Measurements from ENCODE around the gene CAP2. TPM values are rescaled to one million over a fixed set of nuclear protein-coding genes. Genes with fewer than 3 reads are reported as not detected.

CAP2 gene, protein sequence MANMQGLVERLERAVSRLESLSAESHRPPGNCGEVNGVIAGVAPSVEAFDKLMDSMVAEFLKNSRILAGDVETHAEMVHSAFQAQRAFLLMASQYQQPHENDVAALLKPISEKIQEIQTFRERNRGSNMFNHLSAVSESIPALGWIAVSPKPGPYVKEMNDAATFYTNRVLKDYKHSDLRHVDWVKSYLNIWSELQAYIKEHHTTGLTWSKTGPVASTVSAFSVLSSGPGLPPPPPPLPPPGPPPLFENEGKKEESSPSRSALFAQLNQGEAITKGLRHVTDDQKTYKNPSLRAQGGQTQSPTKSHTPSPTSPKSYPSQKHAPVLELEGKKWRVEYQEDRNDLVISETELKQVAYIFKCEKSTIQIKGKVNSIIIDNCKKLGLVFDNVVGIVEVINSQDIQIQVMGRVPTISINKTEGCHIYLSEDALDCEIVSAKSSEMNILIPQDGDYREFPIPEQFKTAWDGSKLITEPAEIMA
- total RNA-seq, result not detected in 2 replicates

DNA sequence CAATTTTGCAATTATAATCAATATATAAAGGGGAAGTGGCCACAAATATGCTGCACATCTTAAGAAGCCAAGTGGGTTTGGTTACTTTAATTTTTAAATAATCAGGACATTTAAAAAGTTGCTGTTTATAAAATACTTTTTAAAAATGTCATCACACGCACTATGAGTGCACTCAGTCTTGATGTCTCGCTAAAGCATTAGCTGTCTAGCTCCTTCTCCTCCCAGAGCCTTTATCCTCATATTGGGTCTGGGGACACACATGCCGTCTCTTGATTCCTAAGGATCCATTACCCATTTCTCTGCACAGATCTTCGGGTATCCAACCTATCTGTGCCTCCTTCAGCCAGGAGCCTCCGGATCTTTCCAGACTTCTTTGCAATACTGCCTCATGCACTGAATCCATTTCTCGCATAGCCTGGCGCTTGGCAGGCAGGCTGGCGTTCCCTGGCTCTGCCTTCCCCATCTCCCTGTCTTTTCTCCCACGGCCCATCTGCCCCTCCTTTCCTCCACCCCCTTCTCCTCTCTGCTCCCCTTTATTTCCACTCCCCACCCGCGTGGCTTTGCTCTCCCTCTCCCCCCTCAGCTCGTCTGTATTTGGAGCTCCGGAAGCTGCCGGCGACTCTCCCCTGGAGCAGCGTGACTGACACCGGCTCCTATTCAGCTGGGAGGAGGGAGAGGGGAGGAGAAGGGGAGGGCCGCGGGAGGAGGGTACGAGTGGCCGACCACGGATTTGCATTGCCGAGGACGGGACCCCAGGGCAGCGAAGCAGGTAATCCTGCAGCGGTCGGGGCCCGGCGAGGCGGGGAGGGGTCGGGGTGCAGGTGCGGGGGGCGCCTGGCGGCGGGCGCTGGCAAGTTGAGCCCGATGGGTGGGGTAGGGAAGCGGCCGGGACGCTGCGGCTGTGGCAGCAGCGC is at the start of gene CAP2:
CAP2 (plus strand) TSS at position 618 of the 914 bp plus-strand sequence. CDS start 27,961 bp downstream, outside the sequence.
- H3K27ac Mint-ChIP-seq, result no peak within 1 kb of the TSS
- H3K4me3 Mint-ChIP-seq, result peak within 1 kb of the TSS; percentile 60
- DNase-seq, result peak; percentile 38
- H3K9me3 Mint-ChIP-seq, result no peaks in the 10 kb centered on the region
- no peaks in the 10 kb centered on the region for H3K36me3 Mint-ChIP-seq (ENCODE audit: low read depth)
- intact Hi-C loops (cut with micrococcal nuclease), result loop anchor here (10.0 kb wide), 1 partner anchor 192 kb away; no protein-coding TSS in a partner anchor
- peaks cover 43% of the 10 kb centered on the region for H3K27me3 Mint-ChIP-seq
- H3K4me1 Mint-ChIP-seq, result peaks cover 3% of the 10 kb centered on the region

DNA sequence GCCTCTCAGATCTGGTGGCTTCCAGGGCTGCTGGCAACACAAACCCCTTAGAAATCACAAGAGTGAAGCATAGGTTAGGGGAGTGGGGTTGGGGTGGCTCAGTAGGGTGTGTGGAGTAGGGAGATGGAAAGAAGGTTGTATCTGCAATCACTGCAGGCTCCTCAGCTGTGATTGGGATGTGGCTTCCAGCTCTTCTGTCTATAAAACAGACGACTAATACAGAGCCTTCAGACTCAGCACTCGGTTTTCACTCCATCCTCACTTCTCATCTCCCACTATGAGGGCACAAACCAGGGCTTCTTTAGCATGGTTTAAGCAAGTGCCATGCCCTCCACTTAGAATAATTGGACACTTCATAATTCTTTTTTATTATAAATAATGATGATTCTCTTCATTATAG is 46.4 kb upstream of the CAP2 start:
- Mint-ChIP-seq H3K4me1 (no peaks in the 10 kb centered on the region), H3K36me3 (ENCODE audit: low read depth) (no peaks in the 10 kb centered on the region), H3K4me3 (no peak overlapping the region), H3K27me3 (no peaks in the 10 kb centered on the region), H3K9me3 (no peaks in the 10 kb centered on the region), H3K27ac (no peak overlapping the region)
- intact Hi-C loops (cut with micrococcal nuclease), result no loop called here
- no peak for DNase-seq

DNA sequence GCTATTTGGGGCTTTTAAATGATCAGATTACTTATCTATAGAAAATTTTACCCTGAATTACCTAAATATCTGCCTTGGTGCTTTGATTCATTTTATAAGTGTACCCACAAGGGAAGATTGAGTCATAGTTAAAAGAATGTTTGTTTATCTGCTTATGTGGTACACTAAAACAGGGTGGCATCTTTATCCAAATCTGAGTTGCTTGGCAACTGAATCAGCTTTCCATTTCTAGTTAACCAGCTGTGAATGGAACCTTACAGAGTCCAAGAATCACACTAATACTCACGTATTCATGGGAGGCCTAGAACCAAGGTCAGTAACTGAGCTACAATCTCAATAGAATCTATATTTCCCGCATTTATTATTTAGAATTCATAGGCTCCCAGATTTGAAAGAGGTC is 44.0 kb upstream of the CAP2 start:
- Mint-ChIP-seq H3K4me3 (no peak overlapping the region), H3K27me3 (no peaks in the 10 kb centered on the region), H3K27ac (no peak overlapping the region), H3K4me1 (no peaks in the 10 kb centered on the region), H3K9me3 (no peaks in the 10 kb centered on the region), H3K36me3 (ENCODE audit: low read depth) (no peaks in the 10 kb centered on the region)
- intact Hi-C loops (cut with micrococcal nuclease), result no loop called here
- DNase-seq, result no peak

DNA sequence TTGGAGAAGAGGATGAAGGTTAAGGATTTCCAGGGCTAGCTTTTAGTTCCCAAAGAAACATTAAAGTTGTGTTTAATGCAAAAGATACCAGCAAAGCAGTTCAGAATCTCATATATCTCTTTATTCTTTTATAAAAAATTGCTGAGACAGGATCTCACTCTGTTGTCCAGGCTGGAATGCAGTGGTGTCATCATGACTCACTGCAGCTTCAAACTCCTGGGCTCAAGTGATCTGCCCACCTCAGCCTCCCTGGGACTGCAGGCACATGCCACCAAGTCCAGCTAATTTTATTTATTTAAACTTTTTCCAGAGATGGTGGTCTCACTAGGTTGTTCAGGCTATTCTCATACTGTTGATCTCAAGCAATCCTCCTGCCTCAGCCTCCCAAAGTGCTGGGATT is 41.1 kb upstream of the CAP2 start:
- no peak for DNase-seq
- Mint-ChIP-seq H3K4me1 (no peaks in the 10 kb centered on the region), H3K27ac (no peak overlapping the region), H3K9me3 (no peaks in the 10 kb centered on the region), H3K27me3 (no peaks in the 10 kb centered on the region), H3K4me3 (no peak overlapping the region), H3K36me3 (ENCODE audit: low read depth) (no peaks in the 10 kb centered on the region)
- intact Hi-C loops (cut with micrococcal nuclease), result no loop called here

DNA sequence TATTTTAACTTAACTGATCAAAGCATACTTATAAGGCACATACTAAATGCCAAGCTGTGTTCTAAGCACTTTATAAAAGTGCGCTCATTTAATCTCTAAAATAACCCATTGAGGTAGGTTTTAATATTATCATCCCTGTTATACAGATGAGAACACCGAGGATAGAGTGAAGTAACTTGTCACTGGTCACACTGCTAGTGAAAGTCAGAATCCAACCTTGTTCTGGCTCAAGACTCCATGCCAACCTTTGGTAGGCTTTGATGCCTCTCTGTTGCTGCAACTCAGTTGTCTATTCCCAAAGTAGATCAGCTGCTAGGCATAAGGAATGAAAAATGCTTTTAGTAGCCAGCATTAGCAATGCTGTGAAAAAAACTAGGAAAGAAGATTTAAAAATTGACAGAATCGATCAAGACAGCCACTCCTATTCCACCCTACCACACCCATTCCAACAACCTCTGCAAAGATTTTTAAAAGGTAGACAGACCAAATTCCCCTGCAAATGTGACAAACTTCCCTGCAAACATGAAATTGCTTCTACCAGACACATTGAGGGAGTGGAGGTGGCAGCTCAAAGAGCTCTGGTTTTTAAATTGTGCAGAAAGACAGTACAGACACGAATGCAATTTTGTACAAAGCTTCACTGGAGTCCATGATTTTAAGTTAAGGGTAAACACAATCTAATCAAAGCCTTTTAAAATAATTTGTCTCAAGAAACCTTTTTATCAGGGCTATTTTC is 39.8 kb upstream of the CAP2 start:
- intact Hi-C loops (cut with micrococcal nuclease), result no loop called here
- Mint-ChIP-seq H3K36me3 (ENCODE audit: low read depth) (no peaks in the 10 kb centered on the region), H3K27ac (no peak overlapping the region), H3K4me3 (no peak overlapping the region), H3K27me3 (no peaks in the 10 kb centered on the region), H3K4me1 (no peaks in the 10 kb centered on the region), H3K9me3 (no peaks in the 10 kb centered on the region)
- no peak for DNase-seq

DNA sequence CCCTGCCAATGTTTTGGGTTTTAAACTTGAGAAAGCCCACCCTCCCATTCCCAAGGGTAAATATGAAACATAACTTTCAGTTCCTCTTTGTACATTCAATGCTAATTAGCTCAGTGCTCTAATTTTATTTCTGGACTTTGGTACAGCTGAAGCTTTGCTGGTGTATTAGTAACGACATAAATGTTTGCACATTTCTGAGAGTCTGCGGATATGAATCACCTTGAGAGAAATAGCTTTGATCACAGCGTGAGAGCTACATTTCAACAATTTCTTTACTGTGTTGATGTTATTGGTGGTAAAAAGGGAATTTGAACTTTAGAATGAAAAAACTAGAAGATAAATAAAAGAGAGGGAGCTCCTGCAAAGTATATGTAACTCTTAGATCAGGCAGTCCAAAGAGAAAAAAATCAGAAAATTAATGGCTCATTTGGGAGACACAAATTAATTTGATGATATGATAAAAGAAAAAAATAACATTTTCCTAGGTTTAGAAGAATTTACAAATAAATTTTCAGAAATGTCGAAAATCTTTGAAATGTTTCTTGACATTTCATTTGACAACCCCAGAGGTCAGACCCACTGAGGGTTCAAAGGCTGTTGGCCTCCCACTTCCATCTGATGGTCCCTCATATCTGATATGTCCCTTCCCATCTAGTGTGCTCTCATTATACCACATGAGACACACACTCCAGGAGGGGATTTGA is 38.5 kb upstream of the CAP2 start:
- Mint-ChIP-seq H3K4me1 (no peaks in the 10 kb centered on the region), H3K27me3 (no peaks in the 10 kb centered on the region), H3K27ac (no peak overlapping the region), H3K4me3 (no peak overlapping the region), H3K9me3 (no peaks in the 10 kb centered on the region), H3K36me3 (ENCODE audit: low read depth) (no peaks in the 10 kb centered on the region)
- intact Hi-C loops (cut with micrococcal nuclease), result no loop called here
- peak; percentile 3 for DNase-seq

DNA sequence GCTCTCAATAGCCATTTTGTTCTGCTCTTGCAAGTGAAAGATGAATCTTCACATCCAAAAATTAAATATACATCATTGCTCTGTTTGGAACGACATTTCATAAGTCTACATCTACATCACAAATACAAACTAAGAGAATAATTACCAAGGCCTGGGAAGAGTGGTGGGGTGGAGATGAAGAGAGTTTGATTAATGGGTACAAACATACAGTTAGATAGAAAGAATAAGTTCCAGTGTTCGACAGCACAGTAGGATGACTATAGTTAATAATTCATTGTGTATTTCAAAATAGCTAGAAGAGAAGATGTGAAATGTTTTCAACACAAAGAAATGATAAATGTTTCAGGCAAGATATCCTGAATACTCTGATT is 38.0 kb upstream of the CAP2 start:
- no peak overlapping the region for H3K27ac Mint-ChIP-seq
- no peak overlapping the region for H3K4me3 Mint-ChIP-seq
- no peaks in the 10 kb centered on the region for H3K4me1 Mint-ChIP-seq
- no peaks in the 10 kb centered on the region for H3K9me3 Mint-ChIP-seq
- no peaks in the 10 kb centered on the region for H3K36me3 Mint-ChIP-seq (ENCODE audit: low read depth)
- no peaks in the 10 kb centered on the region for H3K27me3 Mint-ChIP-seq
- intact Hi-C loops (cut with micrococcal nuclease), result no loop called here
- DNase-seq, result no peak

DNA sequence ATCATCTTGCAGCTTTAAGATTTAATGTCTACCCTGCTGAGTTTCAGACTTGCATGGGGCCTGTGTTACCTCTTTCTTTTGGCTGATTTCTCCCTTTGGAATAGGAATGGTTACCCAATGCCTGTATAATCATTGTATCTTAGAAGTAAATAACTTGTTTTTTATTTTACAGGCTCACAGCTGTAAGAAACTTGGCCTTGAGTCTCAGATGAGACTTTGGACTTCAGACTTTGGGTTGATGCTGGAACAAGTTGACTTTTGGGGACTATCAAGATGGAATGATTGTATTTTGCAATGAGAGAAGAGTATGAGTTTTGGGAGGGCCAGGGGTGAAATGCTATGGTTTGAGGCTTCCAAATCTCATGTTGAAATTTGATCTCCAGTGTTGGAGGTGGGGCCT is 34.9 kb upstream of the CAP2 start:
- Mint-ChIP-seq H3K27ac (no peak overlapping the region), H3K27me3 (no peaks in the 10 kb centered on the region), H3K36me3 (ENCODE audit: low read depth) (no peaks in the 10 kb centered on the region), H3K9me3 (no peaks in the 10 kb centered on the region), H3K4me3 (no peak overlapping the region), H3K4me1 (no peaks in the 10 kb centered on the region)
- no peak for DNase-seq
- intact Hi-C loops (cut with micrococcal nuclease), result no loop called here

DNA sequence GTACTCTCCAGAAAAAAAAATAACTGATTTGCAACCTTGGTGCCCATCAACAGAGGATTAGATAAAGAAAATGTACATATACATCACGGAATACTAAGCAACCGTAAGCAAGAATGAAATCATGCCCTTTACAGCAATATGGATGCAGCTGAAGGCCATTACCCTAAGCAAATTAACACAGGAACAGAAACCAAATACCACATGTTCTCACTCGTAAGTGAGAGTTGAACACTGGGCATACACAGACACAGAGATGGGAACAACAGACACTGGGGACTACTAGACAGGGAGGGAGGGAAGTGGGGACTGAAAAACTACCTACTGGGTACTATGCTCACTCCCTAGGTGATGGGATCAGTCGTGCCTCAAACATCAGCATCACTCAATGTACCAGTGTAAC is 32.8 kb upstream of the CAP2 start:
- Mint-ChIP-seq H3K27me3 (no peaks in the 10 kb centered on the region), H3K9me3 (no peaks in the 10 kb centered on the region)
- DNase-seq, result peak; percentile 34

DNA sequence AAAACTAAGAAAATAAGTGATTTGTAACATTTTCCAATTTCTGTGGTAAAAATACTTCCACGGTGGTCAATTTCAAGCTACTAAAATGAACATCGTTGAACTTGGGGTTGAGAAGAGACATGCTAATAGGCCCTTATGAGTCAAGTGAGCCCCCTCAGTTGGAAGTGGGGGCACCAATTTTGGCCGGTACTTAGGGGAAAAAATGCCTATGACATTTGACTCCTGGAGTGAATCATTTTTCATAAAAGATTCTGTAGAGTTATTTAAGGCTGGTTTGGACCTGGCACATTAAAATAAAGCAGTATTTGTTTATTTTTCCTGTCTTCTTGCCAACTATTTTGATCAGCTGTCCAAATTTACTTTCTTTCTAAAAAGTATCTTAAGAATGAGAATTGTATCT is 32.4 kb upstream of the CAP2 start:
- Mint-ChIP-seq H3K27ac (no peak overlapping the region), H3K9me3 (no peaks in the 10 kb centered on the region), H3K4me1 (no peaks in the 10 kb centered on the region), H3K27me3 (no peaks in the 10 kb centered on the region), H3K4me3 (no peak overlapping the region), H3K36me3 (ENCODE audit: low read depth) (no peaks in the 10 kb centered on the region)
- DNase-seq, result no peak
- intact Hi-C loops (cut with micrococcal nuclease), result no loop called here

More for the DNA sequence above, 32.8 kb upstream of the CAP2 start:
- H3K4me3 Mint-ChIP-seq, result no peak overlapping the region
- no peak overlapping the region for H3K27ac Mint-ChIP-seq
- no peaks in the 10 kb centered on the region for H3K4me1 Mint-ChIP-seq
- no peaks in the 10 kb centered on the region for H3K36me3 Mint-ChIP-seq (ENCODE audit: low read depth)
- intact Hi-C loops (cut with micrococcal nuclease), result no loop called here

DNA sequence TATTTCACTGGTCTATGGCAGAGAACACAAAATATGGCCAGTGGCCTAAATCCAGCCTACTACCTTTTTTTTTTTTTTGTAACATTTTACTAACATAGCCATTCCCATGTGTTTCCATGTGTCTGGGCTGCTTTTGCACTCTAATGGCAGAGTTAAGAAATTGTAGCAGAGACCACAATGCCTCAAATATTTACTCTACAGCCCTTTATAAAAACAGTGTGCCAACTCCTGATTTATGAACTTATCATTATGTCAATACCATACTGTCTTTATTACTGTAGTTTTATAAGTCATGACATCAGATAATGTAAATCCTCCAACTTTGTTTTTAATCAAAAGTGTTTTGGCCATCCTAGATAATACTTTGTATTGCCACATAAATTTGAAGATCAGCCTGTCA is 27.4 kb upstream of the CAP2 start:
- H3K36me3 Mint-ChIP-seq (ENCODE audit: low read depth), result no peaks in the 10 kb centered on the region
- H3K4me1 Mint-ChIP-seq, result no peaks in the 10 kb centered on the region
- H3K27ac Mint-ChIP-seq, result no peak overlapping the region
- no peak for DNase-seq
- no peak overlapping the region for H3K4me3 Mint-ChIP-seq
- H3K9me3 Mint-ChIP-seq, result peaks cover 5% of the 10 kb centered on the region
- intact Hi-C loops (cut with micrococcal nuclease), result no loop called here
- peaks cover 2% of the 10 kb centered on the region for H3K27me3 Mint-ChIP-seq

DNA sequence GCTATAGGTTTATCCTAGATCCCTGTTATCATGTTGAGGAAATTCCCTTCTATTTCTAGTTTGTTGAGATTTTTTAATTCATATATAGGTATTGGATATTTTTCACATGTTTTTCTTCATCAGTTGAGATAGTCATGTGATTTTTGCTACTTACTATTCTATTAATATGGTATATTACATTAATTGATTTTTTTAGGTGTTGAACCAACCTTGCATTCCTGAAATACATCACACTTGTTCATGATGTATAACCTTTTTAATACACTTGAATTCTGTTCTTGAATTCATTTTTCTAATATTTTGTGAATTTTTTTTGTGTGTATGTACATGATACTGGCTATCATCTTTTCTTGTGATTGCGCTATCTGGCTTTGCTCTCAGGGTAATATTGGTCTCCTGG is 25.5 kb upstream of the CAP2 start:
- H3K27me3 Mint-ChIP-seq, result peaks cover 2% of the 10 kb centered on the region
- peaks cover 5% of the 10 kb centered on the region for H3K9me3 Mint-ChIP-seq
- no peak for DNase-seq
- H3K36me3 Mint-ChIP-seq (ENCODE audit: low read depth), result no peaks in the 10 kb centered on the region
- H3K4me1 Mint-ChIP-seq, result no peaks in the 10 kb centered on the region
- intact Hi-C loops (cut with micrococcal nuclease), result no loop called here
- H3K4me3 Mint-ChIP-seq, result no peak overlapping the region
- no peak overlapping the region for H3K27ac Mint-ChIP-seq

DNA sequence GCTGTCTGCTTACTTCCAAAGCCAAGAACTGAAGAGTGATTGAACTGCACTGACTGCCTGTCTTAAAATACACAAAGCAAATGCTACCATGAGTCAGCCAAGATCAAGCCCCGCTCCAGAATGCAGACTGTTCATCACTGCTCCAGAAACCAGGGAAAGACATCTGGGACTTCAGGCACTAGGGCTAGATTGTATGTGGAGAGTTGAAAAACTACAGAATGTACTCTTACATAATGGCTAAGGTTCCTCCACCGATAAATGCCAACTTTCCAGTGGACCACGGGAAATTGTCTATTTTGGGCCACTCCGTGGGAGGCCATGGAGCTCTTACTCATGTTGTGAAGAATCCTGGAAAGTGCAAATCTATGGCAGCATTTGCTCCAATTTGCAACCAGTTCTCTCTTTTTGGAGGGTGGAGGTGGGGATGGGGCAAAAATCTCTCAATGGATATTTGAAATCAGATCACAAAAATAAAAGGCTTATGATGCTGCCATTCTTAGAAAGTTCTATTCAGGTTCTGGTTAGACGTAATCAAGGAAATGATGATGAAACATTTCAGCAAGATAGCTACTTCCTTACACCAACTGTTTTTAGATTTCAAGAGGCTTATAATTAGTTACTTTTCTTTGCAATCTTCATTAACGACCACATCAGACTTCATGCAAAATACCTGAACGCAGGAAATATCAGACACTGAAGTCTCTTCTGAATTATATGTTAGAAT is 11.8 kb upstream of the CAP2 start:
- Mint-ChIP-seq H3K27ac (no peak overlapping the region), H3K4me3 (no peak overlapping the region)

More for the DNA sequence above, 11.8 kb upstream of the CAP2 start:
- Mint-ChIP-seq H3K4me1 (no peaks in the 10 kb centered on the region), H3K36me3 (ENCODE audit: low read depth) (no peaks in the 10 kb centered on the region), H3K9me3 (no peaks in the 10 kb centered on the region), H3K27me3 (no peaks in the 10 kb centered on the region)
- DNase-seq, result peak; percentile 37
- intact Hi-C loops (cut with micrococcal nuclease), result no loop called here
